GM19239 (cell line): ENCODE results near the gene CHRNA7.

Experiments
- DNase-seq: peaks from one replicate; pipeline ENCODE4 v3.0.0; 2011; ENCODE audit warnings: low spot score; ENCODE audit not compliant: insufficient read length
- FAIRE-seq: peaks from 2 replicates; lab custom pipeline; 2011; peaks lifted over from hg19 to GRCh38; lab: Jason Lieb, UNC

CHRNA7 gene

DNA sequence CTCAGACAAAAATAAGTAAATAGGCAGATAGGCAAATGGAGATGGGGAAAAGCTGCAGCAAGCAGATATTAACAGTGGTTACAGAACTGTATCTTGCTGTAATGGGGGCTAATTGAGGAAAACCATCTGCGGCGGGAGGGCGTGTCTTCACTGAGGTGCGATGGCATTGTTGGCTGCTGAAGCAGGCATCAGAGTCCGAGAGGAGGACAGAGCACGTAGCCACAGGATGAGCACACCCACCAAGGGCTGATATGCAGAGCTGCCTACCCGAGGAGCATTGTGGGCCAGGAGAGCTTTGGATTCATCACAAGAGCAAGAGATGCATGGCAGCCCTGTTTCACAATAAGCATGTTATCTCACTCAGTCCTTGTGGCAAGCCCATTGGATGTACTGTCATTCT is 30.4 kb downstream of the CHRNA7 start:
- FAIRE-seq (no peak), DNase-seq (no peak)

DNA sequence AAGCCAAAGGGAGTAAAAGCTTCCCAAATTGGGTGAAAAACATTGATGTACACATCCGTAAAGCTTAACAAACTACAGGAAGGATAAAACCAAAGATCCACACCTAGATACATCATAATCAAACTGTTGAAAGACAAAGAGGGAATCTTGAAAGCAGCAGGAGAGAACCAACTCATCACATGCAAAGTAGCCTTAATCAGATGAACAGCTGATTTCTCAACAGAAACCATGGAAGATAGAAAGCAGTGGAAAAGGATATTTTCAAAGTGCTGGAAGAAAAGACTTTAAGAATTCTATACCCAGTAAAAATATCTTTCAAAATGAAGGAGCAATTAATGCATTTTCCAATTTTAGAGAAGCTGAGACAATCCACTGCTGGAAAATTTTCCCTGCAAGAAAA is 36.8 kb downstream of the CHRNA7 start:
- no peak for FAIRE-seq
- DNase-seq: no peak

DNA sequence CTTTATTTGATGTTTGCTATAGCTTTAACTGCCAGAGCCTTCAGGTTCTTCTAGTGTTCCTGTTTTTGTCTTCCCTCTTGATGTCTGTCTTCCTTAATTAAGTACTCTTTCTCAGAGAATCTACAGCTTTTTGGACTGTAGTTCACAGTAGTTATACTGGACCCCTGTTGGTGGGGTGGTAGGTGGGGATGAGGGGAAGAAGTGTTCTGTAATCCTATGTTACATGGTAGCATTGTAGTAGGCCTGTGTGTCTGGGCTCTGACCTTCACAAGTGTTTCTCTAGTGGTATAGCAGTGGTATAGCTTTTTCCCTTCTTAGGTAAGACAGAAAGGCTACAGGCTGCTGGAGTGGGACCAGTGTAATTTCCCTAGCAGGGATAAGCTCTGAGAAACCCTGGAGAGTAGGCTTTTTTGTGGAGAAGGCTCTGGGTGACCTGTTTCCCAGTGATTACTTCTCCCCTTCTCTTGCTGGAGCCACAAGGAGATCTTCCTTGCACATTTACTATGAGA is 59.6 kb downstream of the CHRNA7 start:
- no peak for DNase-seq
- no peak for FAIRE-seq

DNA sequence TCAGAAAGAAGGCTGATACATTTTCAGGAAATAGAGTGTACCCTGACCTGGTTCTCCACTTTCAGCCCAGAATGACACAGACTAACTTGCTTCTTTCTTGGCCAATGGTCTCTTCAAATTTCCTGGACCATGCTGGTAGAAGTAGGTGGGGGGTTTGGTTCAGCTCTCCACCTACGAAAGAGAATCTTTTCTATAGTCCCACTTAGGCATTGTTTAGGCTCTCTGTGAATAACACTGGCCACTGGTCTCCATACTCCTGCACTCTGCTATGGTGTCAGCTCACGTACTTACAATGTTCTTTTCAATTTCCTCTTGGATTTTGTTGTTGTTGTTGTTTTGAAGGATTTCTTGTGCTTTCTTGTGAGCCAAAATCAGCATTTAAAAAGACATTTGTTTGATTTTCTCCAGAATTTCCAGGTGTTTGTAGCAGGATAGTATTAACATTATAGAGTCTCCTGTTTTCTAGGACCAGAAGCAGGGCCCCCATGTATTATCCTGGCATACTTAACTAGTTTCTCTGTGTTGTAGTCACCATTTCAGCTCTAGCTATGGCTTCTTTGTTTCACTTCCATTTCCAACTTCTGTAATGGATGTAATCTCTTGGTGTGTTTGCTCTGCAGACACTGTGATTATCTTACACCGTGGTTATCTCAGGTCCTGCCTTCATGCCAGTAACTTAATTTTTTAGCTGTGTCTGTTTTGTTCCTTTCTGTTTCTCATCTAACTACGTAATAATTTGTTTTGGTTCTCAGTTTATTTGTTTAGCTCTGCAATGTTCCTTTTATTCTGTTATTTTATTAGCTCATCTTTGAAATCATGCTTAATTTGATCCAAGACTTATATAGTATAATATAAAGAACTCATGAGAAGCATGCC is 61.4 kb downstream of the CHRNA7 start:
- no peak for DNase-seq
- FAIRE-seq: no peak

DNA sequence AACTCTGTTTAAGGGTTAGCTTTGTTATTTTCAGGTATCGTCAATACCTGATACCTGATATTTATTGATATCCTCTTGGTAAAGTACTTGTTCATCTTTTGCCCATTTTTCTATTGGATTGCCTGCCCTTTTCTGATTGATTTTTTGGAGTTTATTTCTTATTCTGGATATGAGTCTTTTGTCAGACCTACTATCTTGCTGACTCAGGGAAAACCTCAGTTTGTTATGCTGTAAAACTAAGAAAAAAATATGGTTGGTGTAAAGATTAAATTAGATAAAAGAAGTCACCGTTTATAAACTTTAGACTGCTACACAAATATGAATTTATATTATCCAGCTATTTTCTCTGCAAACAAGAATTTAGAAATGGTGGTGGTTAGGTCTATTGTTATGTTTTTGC is 65.9 kb downstream of the CHRNA7 start:
- FAIRE-seq: no peak
- DNase-seq: no peak

DNA sequence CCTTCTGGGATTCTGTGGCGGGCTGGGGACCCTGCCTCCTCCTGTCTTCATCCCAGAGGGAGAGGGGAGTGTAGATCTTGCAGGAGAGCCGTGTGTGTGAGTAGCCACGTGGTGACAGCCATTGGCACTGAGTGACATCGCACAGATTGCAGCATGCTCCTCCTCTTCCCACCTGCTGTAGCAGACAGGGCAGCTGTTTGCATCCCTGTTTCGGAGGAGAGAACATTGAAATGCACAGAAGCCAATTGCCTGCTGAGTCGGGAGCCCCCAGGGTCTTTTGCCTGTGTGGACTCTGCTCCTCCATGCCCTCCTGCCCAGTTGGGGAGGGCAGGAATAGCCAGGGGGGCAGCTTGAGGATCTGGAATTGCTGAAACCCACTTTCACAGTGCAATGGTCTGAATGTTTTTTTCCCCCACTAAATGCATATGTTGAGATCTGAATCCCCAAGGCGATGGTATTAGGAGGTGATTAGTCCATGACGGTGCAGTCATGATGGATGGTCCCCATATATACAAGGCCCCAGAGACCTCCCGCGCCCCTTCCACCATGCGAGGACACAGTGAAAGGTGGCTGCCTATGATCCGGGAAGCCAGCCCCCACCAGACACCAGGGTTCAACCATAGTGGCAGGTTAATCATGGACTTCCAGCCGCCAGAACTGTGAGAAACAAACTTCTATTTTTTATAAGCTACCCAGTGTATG is 66.8 kb downstream of the CHRNA7 start:
- DNase-seq: no peak
- no peak for FAIRE-seq

DNA sequence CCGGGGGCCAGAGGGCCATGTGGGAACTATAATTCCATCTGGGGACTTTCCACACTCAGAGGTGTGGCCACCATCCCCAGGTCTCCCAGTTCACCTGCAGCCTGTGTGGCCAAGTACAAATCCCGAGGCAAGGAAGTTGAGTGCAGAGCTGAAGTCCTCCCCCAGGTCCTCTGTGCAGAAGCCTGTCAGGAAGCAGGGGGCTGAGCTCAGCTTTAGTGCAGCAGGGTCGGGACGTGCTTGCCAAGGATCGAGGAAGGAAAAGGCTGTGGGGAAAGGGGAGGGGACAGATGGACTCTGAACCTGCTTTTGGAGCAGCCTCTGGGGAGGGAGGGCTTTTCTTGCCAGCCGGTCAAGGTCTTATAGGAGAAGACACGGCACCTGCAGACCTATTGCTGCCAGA is 67.7 kb downstream of the CHRNA7 start:
- FAIRE-seq: no peak
- DNase-seq: no peak

DNA sequence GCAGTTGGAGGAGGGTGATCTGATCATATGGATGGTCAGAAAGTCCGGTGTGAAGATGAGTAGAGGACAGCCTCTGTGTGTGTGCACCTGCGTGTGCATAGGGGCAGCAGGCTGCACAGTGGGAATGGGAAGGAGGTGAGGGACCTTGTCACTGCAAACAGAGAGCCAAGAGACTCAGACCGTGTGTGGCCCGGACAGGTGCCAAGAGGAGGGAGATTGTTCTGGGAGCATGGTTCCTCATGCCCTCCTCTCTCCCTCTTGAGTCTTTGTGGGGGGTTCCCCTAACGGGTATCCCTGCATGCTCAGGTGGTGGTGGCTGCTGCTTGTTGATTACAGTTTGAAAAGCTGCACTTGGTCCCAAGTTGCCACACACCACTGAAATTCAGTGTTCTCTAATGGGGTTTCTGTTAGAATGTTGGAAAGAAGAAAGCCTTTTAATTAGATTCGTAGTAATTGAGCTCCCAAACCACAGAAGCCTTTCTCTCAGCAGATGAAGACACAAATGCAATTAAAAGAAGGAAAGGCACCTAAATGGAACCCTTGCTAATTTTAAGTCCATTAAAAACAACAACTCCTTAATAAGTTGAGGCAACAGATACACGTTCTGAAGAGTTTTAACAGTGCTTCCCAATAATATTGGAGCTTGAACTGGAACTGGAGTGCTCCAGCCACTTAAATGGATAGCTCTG is 68.9 kb downstream of the CHRNA7 start:
- DNase-seq (no peak), FAIRE-seq (no peak)

DNA sequence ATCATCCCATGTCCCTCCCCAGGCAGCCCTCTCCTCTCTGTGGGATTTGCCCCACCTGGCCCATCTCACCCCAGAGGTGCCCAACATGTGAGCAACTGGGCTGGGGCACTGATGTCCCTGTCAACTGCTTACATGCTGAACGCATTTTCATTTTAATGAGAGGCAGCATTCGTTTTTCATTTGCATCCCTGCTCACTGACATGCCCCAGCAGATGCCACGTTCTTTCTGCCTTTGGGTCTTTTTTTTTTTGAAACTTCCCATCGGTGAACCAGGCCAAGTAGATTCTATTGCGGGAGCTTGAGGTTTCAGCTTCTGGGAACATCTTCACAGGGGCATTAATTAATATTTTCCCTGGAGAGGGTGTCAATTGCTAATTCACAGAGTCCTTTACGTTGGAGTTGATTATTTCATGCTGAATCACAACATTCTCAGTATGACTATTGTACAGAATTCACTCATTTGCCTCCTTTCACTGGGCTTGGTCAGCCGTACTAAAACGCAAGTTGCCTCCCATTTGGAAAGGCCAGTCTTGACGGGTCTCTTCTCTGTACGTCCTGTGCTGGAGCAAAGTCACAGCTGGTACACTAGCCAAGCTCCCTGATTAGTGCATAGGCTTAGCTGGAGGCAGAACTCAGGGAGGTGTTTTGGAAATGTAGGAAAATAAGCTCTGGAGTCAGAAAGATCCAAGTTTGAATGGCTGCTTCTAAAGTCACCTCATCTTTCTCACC is 69.8 kb downstream of the CHRNA7 start:
- no peak for FAIRE-seq
- no peak for DNase-seq

DNA sequence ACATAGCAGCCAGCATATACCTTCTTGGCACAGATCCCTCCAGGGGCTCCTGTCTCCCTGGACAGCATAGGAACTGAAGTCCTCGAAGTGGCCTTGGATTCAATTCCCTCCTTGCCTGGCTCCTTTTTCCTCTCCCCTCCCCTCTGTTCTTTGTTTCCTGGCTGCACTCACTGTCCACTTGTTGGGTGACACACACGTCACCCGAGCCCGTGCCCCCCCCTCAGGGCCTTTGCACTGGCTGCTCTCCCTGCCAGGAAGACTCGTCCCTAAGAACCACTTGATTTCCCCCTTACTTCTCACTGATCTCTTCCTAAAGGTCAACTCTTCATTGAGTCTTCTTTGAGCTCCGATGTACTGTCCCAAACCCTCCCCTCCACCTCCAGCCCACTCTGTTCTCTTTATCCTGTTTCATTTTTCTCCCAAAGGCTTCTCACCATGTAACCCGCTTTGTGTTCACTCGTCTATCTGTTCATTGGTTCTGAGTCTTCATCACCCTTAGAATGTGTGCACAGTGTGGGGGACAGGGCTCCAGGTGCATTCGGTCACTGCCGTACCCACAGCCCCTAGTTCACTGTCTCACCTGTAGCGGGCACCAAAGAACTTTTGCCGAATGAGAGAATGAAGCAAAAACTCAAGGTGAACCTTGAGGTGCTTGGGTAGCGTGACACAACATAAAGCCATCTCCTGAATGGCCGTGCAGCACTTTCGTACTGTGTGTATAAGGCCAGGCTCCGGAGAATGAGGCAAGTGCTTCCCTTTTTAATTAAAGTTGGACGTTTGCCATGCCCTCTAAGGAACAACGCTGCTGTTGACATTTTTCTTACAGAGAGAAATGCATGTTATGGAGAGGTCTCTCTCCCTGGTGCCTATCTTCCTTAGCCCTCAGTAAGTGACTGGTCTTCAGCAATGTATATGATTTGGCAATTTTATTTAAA is 74.0 kb downstream of the CHRNA7 start:
- FAIRE-seq (no peak), DNase-seq (no peak)

DNA sequence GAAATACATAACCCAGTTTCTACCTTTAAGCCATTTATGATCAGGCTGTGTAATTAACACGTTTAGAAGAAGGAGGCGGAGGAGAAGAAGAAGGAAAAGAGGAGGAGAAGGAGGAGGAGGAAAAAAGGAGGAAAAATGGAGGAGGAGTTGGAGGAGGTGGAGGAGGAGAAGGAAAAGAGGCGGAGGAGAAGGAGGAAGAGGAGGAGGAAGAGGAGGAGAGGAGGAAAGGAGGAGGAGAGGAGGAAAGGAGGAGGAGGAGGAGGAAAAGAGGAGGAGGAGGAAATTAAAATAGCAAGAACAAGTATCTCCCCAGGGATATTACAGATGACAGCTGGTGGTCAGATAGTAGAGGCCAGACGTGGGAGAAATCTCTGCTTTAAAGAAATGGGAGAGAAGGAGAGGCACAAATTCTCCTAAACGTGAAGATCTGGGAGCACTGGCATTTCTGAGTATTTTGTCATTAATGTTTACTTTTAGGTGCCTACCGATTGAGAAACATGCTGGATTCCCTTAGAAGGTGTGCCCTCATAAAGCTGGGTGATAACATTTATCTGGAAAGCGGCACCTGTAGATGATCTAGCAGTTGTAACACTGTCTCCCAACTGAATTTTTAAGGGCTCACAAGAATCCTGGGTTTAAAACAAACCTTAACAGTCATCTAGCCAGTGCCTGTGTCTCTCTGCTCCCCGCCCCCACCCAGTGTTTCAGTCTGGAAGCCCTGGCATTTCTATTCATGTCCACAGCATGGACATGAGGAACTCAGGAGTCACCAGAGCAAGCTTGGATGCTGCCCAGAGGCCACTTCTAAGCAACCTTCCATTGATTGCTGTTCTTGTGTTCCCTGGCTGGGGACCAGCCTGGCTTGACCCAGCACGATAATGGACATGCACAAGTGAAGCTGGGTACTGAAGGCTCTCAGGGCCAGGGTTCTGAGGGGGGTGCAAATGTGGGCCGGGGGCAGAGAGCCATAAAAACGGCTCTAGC is 75.2 kb downstream of the CHRNA7 start:
- no peak for FAIRE-seq
- no peak for DNase-seq

DNA sequence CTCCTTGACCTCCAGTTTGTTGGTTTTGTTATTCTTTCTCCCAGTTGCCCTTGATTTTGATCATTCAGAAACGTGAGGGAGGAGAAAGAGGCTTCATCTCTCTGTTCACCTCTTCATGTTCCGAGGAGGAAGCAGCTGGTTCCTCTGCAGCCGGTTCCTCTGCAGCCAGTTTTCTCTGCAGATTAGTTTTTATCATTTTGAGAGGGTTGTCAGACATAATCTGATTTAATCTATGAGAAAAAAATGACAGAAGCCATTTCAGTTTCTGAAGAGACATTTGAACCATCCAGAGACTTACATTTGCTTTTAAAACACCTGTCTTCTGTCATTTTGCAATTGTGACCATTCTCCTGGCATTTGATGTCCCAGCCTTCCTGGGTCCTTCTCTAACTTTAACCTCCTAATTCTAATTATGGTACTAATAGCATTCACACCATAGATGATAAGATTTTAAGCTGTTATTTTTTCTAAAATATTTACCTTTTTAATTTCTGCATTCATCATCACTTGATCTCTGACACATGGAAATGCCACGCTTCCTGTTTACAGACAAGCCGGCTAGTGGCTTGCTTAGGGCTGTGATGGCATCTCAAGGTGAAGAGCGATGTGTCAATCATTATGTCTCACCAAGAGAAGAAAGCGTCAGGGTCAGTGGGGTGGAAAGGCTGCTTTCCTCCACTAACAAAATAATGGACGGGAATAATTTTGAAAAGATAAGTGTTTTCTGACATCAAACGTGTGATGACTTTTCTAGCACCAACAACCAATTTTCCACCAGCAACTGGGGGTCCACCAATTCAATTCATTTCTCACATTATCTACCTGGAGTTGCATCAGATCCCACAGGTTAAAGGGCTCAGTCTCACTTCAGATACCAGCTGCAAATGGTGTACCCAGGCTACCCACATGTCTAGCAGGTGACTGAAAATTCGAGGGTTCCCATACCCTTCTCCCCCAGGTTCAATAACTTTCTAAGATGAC is 76.4 kb downstream of the CHRNA7 start:
- FAIRE-seq (no peak), DNase-seq (no peak)

DNA sequence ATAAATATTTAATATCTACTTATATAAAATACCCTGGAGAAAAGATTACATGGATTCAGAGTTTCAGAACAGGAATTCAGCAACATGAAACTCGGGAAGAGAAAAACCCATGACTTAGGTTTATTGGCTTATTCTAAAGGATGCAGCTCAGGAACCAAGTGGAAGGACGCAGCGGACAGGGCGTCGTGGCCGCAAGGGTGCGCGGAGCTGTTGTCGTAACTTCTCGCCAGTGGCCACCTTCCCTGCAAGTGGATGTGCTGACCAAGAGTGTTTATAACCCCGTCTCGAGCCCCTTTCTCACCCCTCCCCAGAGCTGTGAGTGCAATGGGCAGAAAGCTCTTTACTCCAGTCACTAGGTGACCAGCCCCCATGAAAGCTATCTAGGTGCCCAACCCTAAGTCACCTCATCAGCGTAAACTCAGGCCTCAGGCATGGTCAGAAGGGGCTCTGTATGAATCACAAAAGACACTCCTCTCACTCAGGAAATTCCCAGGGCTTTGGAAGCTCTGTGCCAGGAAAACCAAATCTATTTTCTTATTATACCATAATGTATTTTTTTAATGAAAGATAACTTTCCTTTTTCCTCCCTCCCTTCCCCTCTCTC is 77.3 kb downstream of the CHRNA7 start:
- FAIRE-seq (no peak), DNase-seq (no peak)

DNA sequence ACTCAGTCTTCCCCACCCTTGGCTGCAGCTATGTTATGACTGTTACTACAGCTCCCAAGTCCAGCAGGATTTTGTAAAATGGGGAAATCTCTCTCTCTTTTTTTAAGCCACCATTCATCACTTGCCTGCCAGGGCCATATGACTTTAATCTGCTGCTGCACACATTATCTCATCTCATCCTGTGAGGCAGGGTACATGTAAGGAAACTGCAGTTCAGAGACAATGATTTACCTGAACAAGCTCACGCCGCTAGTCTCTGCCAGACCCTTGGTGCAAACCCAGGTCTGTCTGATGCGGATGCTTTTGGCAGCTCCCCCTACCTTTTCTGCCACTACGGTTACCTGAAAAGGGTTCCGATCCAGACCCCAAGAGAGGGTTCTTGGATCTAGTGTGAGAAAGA is 78.3 kb downstream of the CHRNA7 start:
- FAIRE-seq: no peak
- DNase-seq: no peak

DNA sequence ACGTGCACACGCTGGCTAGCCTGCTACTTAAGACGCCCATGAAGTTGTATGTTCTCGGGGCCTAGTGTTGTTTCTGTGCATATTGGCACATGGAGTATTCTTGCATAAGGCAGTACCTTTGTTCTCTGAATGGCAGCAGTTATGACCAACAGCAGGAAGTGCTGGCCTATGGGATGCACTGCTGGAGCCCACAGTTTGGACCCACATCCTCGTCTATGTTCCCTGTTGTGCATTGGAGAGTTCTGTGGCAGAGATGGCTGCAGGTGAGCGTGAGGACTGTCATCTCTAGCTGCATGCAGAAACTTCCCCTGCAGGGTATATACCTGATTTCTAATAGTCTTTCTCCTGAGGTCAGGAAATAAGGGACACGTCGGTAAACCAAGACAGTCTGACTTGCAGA is 81.8 kb downstream of the CHRNA7 start:
- DNase-seq (no peak), FAIRE-seq (no peak)

DNA sequence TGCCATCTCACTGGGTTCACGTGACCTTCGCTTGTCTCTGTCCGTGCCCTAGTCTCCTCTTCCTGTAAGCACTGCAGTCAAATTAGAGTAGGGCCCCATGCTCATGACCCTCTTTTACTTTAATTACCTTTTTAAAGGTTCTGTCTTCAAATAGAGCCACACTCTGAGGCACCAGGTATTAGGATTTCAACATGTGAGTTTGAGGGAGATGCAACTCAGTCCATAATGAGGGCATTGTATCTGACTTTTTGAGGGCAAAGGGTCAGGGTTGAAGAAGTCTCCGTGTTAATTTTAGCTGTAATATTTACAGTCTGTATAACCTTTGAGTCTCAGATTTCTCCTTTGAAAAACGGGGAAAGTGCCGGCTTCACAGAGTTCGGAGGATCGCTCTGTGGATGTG is 82.9 kb downstream of the CHRNA7 start:
- no peak for FAIRE-seq
- DNase-seq: no peak

DNA sequence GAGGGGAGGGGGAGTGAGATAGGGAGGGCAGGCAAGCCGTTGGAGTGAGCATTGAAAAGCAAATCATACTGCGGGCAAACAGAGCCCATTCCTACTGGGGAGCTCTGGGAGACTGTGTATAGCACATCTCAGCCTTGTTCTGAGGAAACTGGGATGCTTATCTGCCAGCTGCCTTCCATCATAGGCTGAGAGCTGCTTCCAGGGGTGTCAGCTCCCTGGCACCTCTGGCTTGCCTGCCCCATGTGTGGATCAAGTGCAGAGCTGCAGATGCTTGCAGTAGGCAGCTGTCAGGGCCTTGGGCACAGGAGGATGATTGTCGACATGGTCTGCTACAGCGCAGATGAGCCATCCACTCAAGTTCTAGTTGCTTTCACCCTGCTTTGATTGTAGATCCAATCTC is 86.8 kb downstream of the CHRNA7 start:
- no peak for FAIRE-seq

More for the DNA sequence above, 86.8 kb downstream of the CHRNA7 start:
- no peak for DNase-seq
